Measurements from ENCODE around the gene DHX35. TPM values are rescaled to one million over a fixed set of nuclear protein-coding genes. Genes with fewer than 3 reads are reported as not detected.

The DHX35 gene
- total RNA-seq, 1 donor from 2014 or later: 9.5 TPM

GRCh38 chr20:39083761-39084160, 121.6 kb downstream of the DHX35 start:
- H3K4me1 Mint-ChIP-seq: no peaks in the 10 kb centered on the region
- peaks cover 23% of the 10 kb centered on the region for H3K27me3 Mint-ChIP-seq
- H3K9me3 Mint-ChIP-seq: peaks cover 3% of the 10 kb centered on the region
- DNase-seq (no peak), ATAC-seq (ENCODE audit: low read depth) (no peak)
- H3K4me3 Mint-ChIP-seq: no peak overlapping the region
- no peak overlapping the region for H3K27ac Mint-ChIP-seq
- H3K36me3 Mint-ChIP-seq (ENCODE audit: low read depth): no peaks in the 10 kb centered on the region
- TF ChIP-seq CTCF (IDR thresholded peaks at IDR 0.05): no peak
- ChIA-PET POLR2A (no interaction called here), CTCF (interaction anchor here (6.2 kb wide), 1 partner anchor 34 kb away, joined by 101 read pairs; no protein-coding TSS in a partner anchor)
- intact Hi-C loops (cut with micrococcal nuclease): no loop called here

- intact Hi-C loops (cut with micrococcal nuclease): no loop called here
- Mint-ChIP-seq H3K4me1 (no peaks in the 10 kb centered on the region), H3K27ac (no peak overlapping the region), H3K4me3 (no peak overlapping the region), H3K36me3 (ENCODE audit: low read depth) (no peaks in the 10 kb centered on the region), H3K27me3 (peaks cover 18% of the 10 kb centered on the region), H3K9me3 (peaks cover 3% of the 10 kb centered on the region)
- ATAC-seq (ENCODE audit: low read depth) (no peak), DNase-seq (no peak)
- CTCF ChIA-PET: no interaction called here
- no peak for TF ChIP-seq CTCF (IDR thresholded peaks at IDR 0.05)
- POLR2A ChIA-PET: no interaction called here
Observed at GRCh38 chr20:39089029-39089428, 126.9 kb downstream of the DHX35 start.

Other genes starting within 250 kb of the DHX35 start
- not detected in 2 replicates for gene SLC32A1, start 237.9 kb upstream of the DHX35 start, total RNA-seq
- 12.8 and 13.7 TPM in 2 replicates for gene ACTR5, start 213.9 kb upstream of the DHX35 start, total RNA-seq
- 98.3 and 99.3 TPM in 2 replicates for gene PPP1R16B, start 156.6 kb upstream of the DHX35 start, total RNA-seq
- gene FAM83D, start 35.9 kb upstream of the DHX35 start, total RNA-seq: 0.93 and 1.2 TPM in 2 replicates